ENCODE data around the gene TMEM121B. TPM values are rescaled to one million over a fixed set of nuclear protein-coding genes. Genes with fewer than 3 reads are reported as not detected.

The TMEM121B gene
- polyA plus RNA-seq, 1 experiment = 0.06 TPM

GRCh38 chr22:17083811-17084441, 37.2 kb downstream of the TMEM121B start:
- ChIA-PET POLR2A (no interaction called here), CTCF (interaction anchor here (1.0 to 2.9 kb wide), 3 partner anchors 9 to 88 kb away, joined by 3 to 26 read pairs (median 3); no protein-coding TSS in a partner anchor)
- Histone ChIP-seq H3K4me3 (ENCODE audit: low read depth, low read length) (no peak overlapping the region), H3K9me3 (ENCODE audit: control insufficient read depth, insufficient read depth, low read length) (no peaks in the 10 kb centered on the region; the same call in 1 of the 2 replicates), H3K27me3 (ENCODE audit: control insufficient read depth, insufficient read depth, low read length) (no peaks in the 10 kb centered on the region), H3K27ac (ENCODE audit: low read depth, low read length) (no peak overlapping the region)
- TF ChIP-seq CTCF (IDR thresholded peaks at IDR 0.05; ENCODE audit: low read depth, low read length) = no peak
- no peak for DNase-seq (ENCODE audit: low read depth, low spot score)

GRCh38 chr22:17083255-17083654, 37.9 kb downstream of the TMEM121B start:
- no peak for TF ChIP-seq CTCF (IDR thresholded peaks at IDR 0.05; ENCODE audit: low read depth, low read length)
- ChIA-PET POLR2A (no interaction called here), CTCF (interaction anchor here (1.0 to 2.9 kb wide), 2 partner anchors 25 to 89 kb away, joined by 3 to 26 read pairs; no protein-coding TSS in a partner anchor)
- no peak for DNase-seq (ENCODE audit: low read depth, low spot score)
- H3K27me3 ChIP-seq (ENCODE audit: control insufficient read depth, insufficient read depth, low read length) = no peaks in the 10 kb centered on the region
- H3K4me3 ChIP-seq (ENCODE audit: low read depth, low read length) = no peak overlapping the region
- H3K9me3 ChIP-seq (ENCODE audit: control insufficient read depth, insufficient read depth, low read length) = no peaks in the 10 kb centered on the region; the same call in 1 of the 2 replicates
- no peak overlapping the region for H3K27ac ChIP-seq (ENCODE audit: low read depth, low read length)

- no peak overlapping the region for H3K27ac ChIP-seq (ENCODE audit: low read depth, low read length)
- H3K4me3 ChIP-seq (ENCODE audit: low read depth, low read length) = no peak overlapping the region
- TF ChIP-seq CTCF (IDR thresholded peaks at IDR 0.05; ENCODE audit: low read depth, low read length) = no peak
- H3K9me3 ChIP-seq (ENCODE audit: control insufficient read depth, insufficient read depth, low read length) = no peaks in the 10 kb centered on the region
- CTCF ChIA-PET = interaction anchor here (8.0 to 13.2 kb wide), 2 partner anchors 93 to 422 kb away, joined by 112 to 228 read pairs; no protein-coding TSS in a partner anchor
- DNase-seq (ENCODE audit: low read depth, low spot score) = no peak
- H3K27me3 ChIP-seq (ENCODE audit: control insufficient read depth, insufficient read depth, low read length) = no peaks in the 10 kb centered on the region
- POLR2A ChIA-PET = interaction anchor here (1.1 kb wide), 1 partner anchor 13 kb away, joined by 3 read pairs; no protein-coding TSS in a partner anchor
Measured at GRCh38 chr22:17079572-17079971, 41.6 kb downstream of the TMEM121B start.

- DNase-seq (ENCODE audit: low read depth, low spot score) = peak; percentile 51
- H3K4me3 ChIP-seq (ENCODE audit: low read depth, low read length) = no peak overlapping the region
- no peaks in the 10 kb centered on the region for H3K9me3 ChIP-seq (ENCODE audit: control insufficient read depth, insufficient read depth, low read length)
- ChIA-PET POLR2A (no interaction called here), CTCF (interaction anchor here (1.7 to 13.2 kb wide), 4 partner anchors 19 to 425 kb away, joined by 4 to 228 read pairs (median 63); no protein-coding TSS in a partner anchor)
- H3K27me3 ChIP-seq (ENCODE audit: control insufficient read depth, insufficient read depth, low read length) = no peaks in the 10 kb centered on the region
- H3K27ac ChIP-seq (ENCODE audit: low read depth, low read length) = peak overlapping the region; percentile 39
- no peak for TF ChIP-seq CTCF (IDR thresholded peaks at IDR 0.05; ENCODE audit: low read depth, low read length)
Measured at GRCh38 chr22:17077255-17077654, 43.9 kb downstream of the TMEM121B start.

- no peak for DNase-seq (ENCODE audit: low read depth, low spot score)
- no peak overlapping the region for H3K27ac ChIP-seq (ENCODE audit: low read depth, low read length)
- POLR2A ChIA-PET = interaction anchor here (0.6 kb wide), 2 partner anchors 245 to 425 kb away, joined by 3 to 7 read pairs; no protein-coding TSS in a partner anchor
- TF ChIP-seq CTCF (IDR thresholded peaks at IDR 0.05; ENCODE audit: low read depth, low read length) = no peak
- no peaks in the 10 kb centered on the region for H3K9me3 ChIP-seq (ENCODE audit: control insufficient read depth, insufficient read depth, low read length)
- H3K27me3 ChIP-seq (ENCODE audit: control insufficient read depth, insufficient read depth, low read length) = no peaks in the 10 kb centered on the region
- CTCF ChIA-PET = interaction anchor here (0.5 to 13.2 kb wide), 17 partner anchors 10 to 710 kb away, joined by 3 to 228 read pairs (median 5); no protein-coding TSS in a partner anchor
- H3K4me3 ChIP-seq (ENCODE audit: low read depth, low read length) = no peak overlapping the region
Measured at GRCh38 chr22:17074648-17075002, 46.5 kb downstream of the TMEM121B start.

Data from AG04450 (cell line).